ENCODE data around the gene OR2V2. TPM values are rescaled to one million over a fixed set of nuclear protein-coding genes. Genes with fewer than 3 reads are reported as not detected.

Gene OR2V2
- total RNA-seq, 1 experiment from 2014 or later, result not detected

- no peaks in the 10 kb centered on the region for H3K36me3 ChIP-seq (ENCODE audit: insufficient read depth, low read length, poor library complexity, severe bottlenecking)
- H3K4me3 ChIP-seq (ENCODE audit: low read depth, low read length, poor library complexity, severe bottlenecking), result no peak within 1 kb of the TSS
- POLR2A ChIA-PET (ENCODE audit: low non-redundant PET), result no interaction called here
- CTCF ChIA-PET, result no interaction called here
- no peaks in the 10 kb centered on the region for H3K4me1 ChIP-seq (ENCODE audit: insufficient read depth, low read length, poor library complexity, severe bottlenecking)
- no TSS peak for BruUV-seq (replicated peaks)
- DNase-seq (ENCODE audit: low spot score), result no peak
- no peaks in the 10 kb centered on the region for H3K9me3 ChIP-seq (ENCODE audit: low read depth, low read length, poor library complexity, severe bottlenecking)
- TF ChIP-seq, protein P1, sequence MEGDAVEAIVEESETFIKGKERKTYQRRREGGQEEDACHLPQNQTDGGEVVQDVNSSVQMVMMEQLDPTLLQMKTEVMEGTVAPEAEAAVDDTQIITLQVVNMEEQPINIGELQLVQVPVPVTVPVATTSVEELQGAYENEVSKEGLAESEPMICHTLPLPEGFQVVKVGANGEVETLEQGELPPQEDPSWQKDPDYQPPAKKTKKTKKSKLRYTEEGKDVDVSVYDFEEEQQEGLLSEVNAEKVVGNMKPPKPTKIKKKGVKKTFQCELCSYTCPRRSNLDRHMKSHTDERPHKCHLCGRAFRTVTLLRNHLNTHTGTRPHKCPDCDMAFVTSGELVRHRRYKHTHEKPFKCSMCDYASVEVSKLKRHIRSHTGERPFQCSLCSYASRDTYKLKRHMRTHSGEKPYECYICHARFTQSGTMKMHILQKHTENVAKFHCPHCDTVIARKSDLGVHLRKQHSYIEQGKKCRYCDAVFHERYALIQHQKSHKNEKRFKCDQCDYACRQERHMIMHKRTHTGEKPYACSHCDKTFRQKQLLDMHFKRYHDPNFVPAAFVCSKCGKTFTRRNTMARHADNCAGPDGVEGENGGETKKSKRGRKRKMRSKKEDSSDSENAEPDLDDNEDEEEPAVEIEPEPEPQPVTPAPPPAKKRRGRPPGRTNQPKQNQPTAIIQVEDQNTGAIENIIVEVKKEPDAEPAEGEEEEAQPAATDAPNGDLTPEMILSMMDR (conservative IDR thresholded peaks at IDR 0.05; ENCODE audit: low read depth, low read length), result no peak
- no peak for TF ChIP-seq EZH2 (IDR thresholded peaks at IDR 0.05; ENCODE audit: borderline replicate concordance, low read depth, low read length, poor library complexity, severe bottlenecking)
- no peak within 1 kb of the TSS for H3K27ac ChIP-seq (ENCODE audit: low read depth, low read length, poor library complexity, severe bottlenecking)
- intact Hi-C loops (cut with micrococcal nuclease; ENCODE audit: unreplicated experiment), result no loop called here
- peaks cover 62% of the 10 kb centered on the region for H3K27me3 ChIP-seq (replicated peaks; ENCODE audit: insufficient read depth, low read depth, low read length, poor library complexity)
Observed at GRCh38 chr5:181130832-181131496, 16.4 kb upstream of the OR2V2 start, which contains the start of gene OR2V1. TSS of gene OR2V1 (minus strand) at chr5:181131169. CDS start at chr5:181125304, 5,865 bp downstream.

- DNase-seq (ENCODE audit: low spot score), result no peak
- no peak overlapping the region for H3K27ac ChIP-seq (ENCODE audit: low read depth, low read length, poor library complexity, severe bottlenecking)
- POLR2A ChIA-PET (ENCODE audit: low non-redundant PET), result no interaction called here
Observed at GRCh38 chr5:181131514-181131913, 15.9 kb upstream of the OR2V2 start.

GRCh38 chr5:181133083-181133482 is 14.3 kb upstream of the OR2V2 start:
- Histone ChIP-seq H3K4me3 (ENCODE audit: low read depth, low read length, poor library complexity, severe bottlenecking) (no peak overlapping the region), H3K27ac (ENCODE audit: low read depth, low read length, poor library complexity, severe bottlenecking) (no peak overlapping the region), H3K4me1 (ENCODE audit: insufficient read depth, low read length, poor library complexity, severe bottlenecking) (no peaks in the 10 kb centered on the region), H3K36me3 (ENCODE audit: insufficient read depth, low read length, poor library complexity, severe bottlenecking) (no peaks in the 10 kb centered on the region), H3K27me3 (replicated peaks; ENCODE audit: insufficient read depth, low read depth, low read length, poor library complexity) (peaks cover 52% of the 10 kb centered on the region), H3K9me3 (ENCODE audit: low read depth, low read length, poor library complexity, severe bottlenecking) (peaks cover 5% of the 10 kb centered on the region)
- intact Hi-C loops (cut with micrococcal nuclease; ENCODE audit: unreplicated experiment), result no loop called here
- DNase-seq (ENCODE audit: low spot score), result no peak
- TF ChIP-seq, protein P1 (conservative IDR thresholded peaks at IDR 0.05; ENCODE audit: low read depth, low read length), result no peak
- TF ChIP-seq EZH2 (IDR thresholded peaks at IDR 0.05; ENCODE audit: borderline replicate concordance, low read depth, low read length, poor library complexity, severe bottlenecking), result no peak
- POLR2A ChIA-PET (ENCODE audit: low non-redundant PET), result no interaction called here
- CTCF ChIA-PET, result no interaction called here
- BruUV-seq (replicated peaks), result no TSS peak

More at GRCh38 chr5:181131514-181131913, 15.9 kb upstream of the OR2V2 start:
- H3K36me3 ChIP-seq (ENCODE audit: insufficient read depth, low read length, poor library complexity, severe bottlenecking), result no peaks in the 10 kb centered on the region
- no peak for TF ChIP-seq EZH2 (IDR thresholded peaks at IDR 0.05; ENCODE audit: borderline replicate concordance, low read depth, low read length, poor library complexity, severe bottlenecking)
- TF ChIP-seq, protein P1 (conservative IDR thresholded peaks at IDR 0.05; ENCODE audit: low read depth, low read length), result no peak
- H3K9me3 ChIP-seq (ENCODE audit: low read depth, low read length, poor library complexity, severe bottlenecking), result peaks cover 2% of the 10 kb centered on the region
- peaks cover 62% of the 10 kb centered on the region for H3K27me3 ChIP-seq (replicated peaks; ENCODE audit: insufficient read depth, low read depth, low read length, poor library complexity)
- CTCF ChIA-PET, result no interaction called here
- intact Hi-C loops (cut with micrococcal nuclease; ENCODE audit: unreplicated experiment), result no loop called here
- H3K4me1 ChIP-seq (ENCODE audit: insufficient read depth, low read length, poor library complexity, severe bottlenecking), result no peaks in the 10 kb centered on the region
- no peak overlapping the region for H3K4me3 ChIP-seq (ENCODE audit: low read depth, low read length, poor library complexity, severe bottlenecking)
- BruUV-seq (replicated peaks), result no TSS peak
